SK-N-SH (cell line): Measurements from ENCODE around the gene H1-8.

Source experiments
- EP300 ChIP-seq, 2 experiments: IDR thresholded peaks; 2 replicates each; pipeline versions ENCODE4 v1.4.0 to v1.6.1; 2012; ENCODE audit warnings: borderline replicate concordance in 1 of 2, low read depth in 1 of 2, low read length in 1 of 2
- EZH2phosphoT487 ChIP-seq: fragments of 200-600 bp; sonication (generic); IDR thresholded peaks from 2 replicates; pipeline ENCODE4 v1.6.1; 2017; ENCODE audit warnings: low read depth, mixed run types, mild to moderate bottlenecking, antibody characterized with exemption, moderate library complexity, borderline replicate concordance
- GABPA ChIP-seq: IDR thresholded peaks from 2 replicates; pipeline ENCODE4 v1.4.0; 2012; ENCODE audit warnings: low read depth, mild to moderate bottlenecking
- MAX ChIP-seq: IDR thresholded peaks from 2 replicates; pipeline ENCODE4 v1.4.0; 2012; ENCODE audit warnings: low read depth
- PBX3 ChIP-seq: IDR thresholded peaks from 2 replicates; pipeline ENCODE4; 2012
- POLR2AphosphoS5 ChIP-seq: IDR thresholded peaks from 2 replicates; pipeline ENCODE4 v1.6.1; 2012; ENCODE audit warnings: low read depth, low read length
- RAD21 ChIP-seq: IDR thresholded peaks from 2 replicates; pipeline ENCODE4 v1.6.1; 2012; ENCODE audit warnings: mild to moderate bottlenecking, low read length
- RFX5 ChIP-seq: IDR thresholded peaks from 2 replicates; pipeline ENCODE4 v1.6.1; 2012; ENCODE audit warnings: mild to moderate bottlenecking, improper control_type of control experiment, low read length
- TAF1 ChIP-seq: IDR thresholded peaks from 2 replicates; pipeline ENCODE4 v1.6.1; 2012; ENCODE audit warnings: low read depth, mild to moderate bottlenecking, low read length, moderate library complexity, borderline replicate concordance
- TF ChIP-seq, protein P1 (sequence below): fragments of 200-600 bp; sonication (generic); IDR thresholded peaks from 2 replicates; pipeline ENCODE4 v1.6.1; 2017; ENCODE audit warnings: antibody characterized with exemption, mild to moderate bottlenecking, moderate library complexity

DNA sequence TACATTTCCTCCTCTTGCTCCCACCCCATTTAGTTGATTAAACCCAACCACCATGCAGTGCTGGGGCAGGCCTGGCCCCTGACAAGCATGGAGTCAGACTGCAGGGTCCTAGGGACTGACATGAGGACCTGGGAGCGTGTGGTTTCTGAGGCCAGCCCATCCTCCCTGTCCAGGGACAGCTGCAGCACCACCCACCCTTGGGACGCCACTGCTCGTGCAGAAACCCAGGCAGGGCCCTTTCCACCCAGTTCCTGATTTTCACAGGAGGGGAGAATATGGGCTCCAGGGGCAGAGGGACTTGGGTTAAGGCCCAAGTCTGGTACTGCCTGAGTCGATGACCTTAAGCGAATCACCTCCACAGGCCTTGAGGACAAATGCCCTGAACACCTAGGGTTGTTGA lies 39.8 kb downstream of the H1-8 start:
- no peak for TF ChIP-seq POLR2AphosphoS5
- TF ChIP-seq TAF1: no peak
- no peak for TF ChIP-seq EP300 (IDR thresholded peaks at IDR 0.05; ENCODE audit: borderline replicate concordance in 1 of 2, low read depth in 1 of 2, low read length in 1 of 2)
- TF ChIP-seq MAX: no peak
- TF ChIP-seq RAD21: no peak
- TF ChIP-seq EZH2phosphoT487: no peak
- TF ChIP-seq PBX3: no peak
- TF ChIP-seq, protein P1, sequence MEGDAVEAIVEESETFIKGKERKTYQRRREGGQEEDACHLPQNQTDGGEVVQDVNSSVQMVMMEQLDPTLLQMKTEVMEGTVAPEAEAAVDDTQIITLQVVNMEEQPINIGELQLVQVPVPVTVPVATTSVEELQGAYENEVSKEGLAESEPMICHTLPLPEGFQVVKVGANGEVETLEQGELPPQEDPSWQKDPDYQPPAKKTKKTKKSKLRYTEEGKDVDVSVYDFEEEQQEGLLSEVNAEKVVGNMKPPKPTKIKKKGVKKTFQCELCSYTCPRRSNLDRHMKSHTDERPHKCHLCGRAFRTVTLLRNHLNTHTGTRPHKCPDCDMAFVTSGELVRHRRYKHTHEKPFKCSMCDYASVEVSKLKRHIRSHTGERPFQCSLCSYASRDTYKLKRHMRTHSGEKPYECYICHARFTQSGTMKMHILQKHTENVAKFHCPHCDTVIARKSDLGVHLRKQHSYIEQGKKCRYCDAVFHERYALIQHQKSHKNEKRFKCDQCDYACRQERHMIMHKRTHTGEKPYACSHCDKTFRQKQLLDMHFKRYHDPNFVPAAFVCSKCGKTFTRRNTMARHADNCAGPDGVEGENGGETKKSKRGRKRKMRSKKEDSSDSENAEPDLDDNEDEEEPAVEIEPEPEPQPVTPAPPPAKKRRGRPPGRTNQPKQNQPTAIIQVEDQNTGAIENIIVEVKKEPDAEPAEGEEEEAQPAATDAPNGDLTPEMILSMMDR: no peak
- no peak for TF ChIP-seq RFX5
- TF ChIP-seq GABPA: no peak
